SK-N-MC (cell line): ENCODE results near the gene YBX3.

Experiments used
- EZH2 ChIP-seq: fragments of 200-600 bp; sonication (generic); IDR thresholded peaks from one replicate; pipeline ENCODE4 v1.6.1; 2017; ENCODE audit warnings: antibody characterized with exemption
- FOXP2 ChIP-seq: optimal IDR thresholded peaks from 2 replicates; pipeline ENCODE3; 2011; ENCODE audit warnings: mild to moderate bottlenecking, moderate library complexity; ENCODE audit not compliant: insufficient read depth; ENCODE audit errors: extremely low read length, control extremely low read depth
- POLR2AphosphoS5 ChIP-seq: IDR thresholded peaks from 2 replicates; pipeline ENCODE4 v1.6.1; 2012; ENCODE audit warnings: mild to moderate bottlenecking, low read depth, low read length, borderline replicate concordance

GRCh38 chr12:10717410-10717809, 5.7 kb downstream of the YBX3 start:
- no peak for TF ChIP-seq EZH2
- no peak for TF ChIP-seq POLR2AphosphoS5
- no peak for TF ChIP-seq FOXP2
